ENCODE data around the gene MSRB3. TPM values are rescaled to one million over a fixed set of nuclear protein-coding genes. Genes with fewer than 3 reads are reported as not detected.

MSRB3 gene
- total and polyA plus RNA-seq, 10 of the 15 experiments (the other 5 are each of a cell fraction or from before 2014, with no cell fraction given), result 0.07 to 2.7 (median 1.3) TPM

- no peaks in the 10 kb centered on the region for H3K27me3 ChIP-seq (replicated peaks in 1 of 2; ENCODE audit: control insufficient read depth in 2 of 2, insufficient read depth in 2 of 2, low read length in 1 of 2)
- H3K79me2 ChIP-seq (ENCODE audit: control insufficient read depth, insufficient read depth, low read length), result no peaks in the 10 kb centered on the region
- no peak overlapping the region for H3K4me3 ChIP-seq
- RAD21 ChIA-PET (ENCODE audit: unreplicated experiment), result no interaction called here
- BruUV-seq (replicated peaks), result no TSS peak
- intact Hi-C loops (cut with micrococcal nuclease; ENCODE audit: unreplicated experiment) (no loop called here), in situ Hi-C loops (cut with MboI) (no loop called here)
- TF ChIP-seq CUX1 (IDR thresholded peaks at IDR 0.05; ENCODE audit: insufficient replicate concordance, low read depth, low read length) (no peak), PML (IDR thresholded peaks at IDR 0.05; ENCODE audit: low read length) (no peak), CREB1 (IDR thresholded peaks at IDR 0.05; ENCODE audit: low read depth) (no peak), BRCA1 (IDR thresholded peaks at IDR 0.05; ENCODE audit: low read depth, low read length) (no peak), ATF7 (IDR thresholded peaks at IDR 0.05; ENCODE audit: low read depth) (no peak), HCFC1 (IDR thresholded peaks at IDR 0.05; ENCODE audit: low read length) (no peak), ZNF687 (IDR thresholded peaks at IDR 0.05) (no peak), BCL3 (IDR thresholded peaks at IDR 0.05; ENCODE audit: borderline replicate concordance, insufficient read depth, low read depth, low read length, poor library complexity, severe bottlenecking) (no peak), IKZF2 (IDR thresholded peaks at IDR 0.05) (no peak)
- no peak overlapping the region for H3K9ac ChIP-seq (ENCODE audit: control insufficient read depth, insufficient read depth, low read length)
- SMC1A ChIA-PET (ENCODE audit: uncharacterized antibody, unreplicated experiment), result no interaction called here
- no peak for FAIRE-seq
- no peak overlapping the region for H3K4me2 ChIP-seq (ENCODE audit: control insufficient read depth, insufficient read depth)
- POLR2A ChIA-PET, result no interaction called here
- H3K36me3 ChIP-seq (ENCODE audit: control insufficient read depth in 2 of 2, insufficient read depth in 2 of 2, low read length in 1 of 2), result no peaks in the 10 kb centered on the region
- H4K20me1 ChIP-seq (ENCODE audit: control insufficient read depth, insufficient read depth), result no peaks in the 10 kb centered on the region
- CTCF ChIA-PET, result interaction anchor here (0.6 kb wide), 1 partner anchor 1123 kb away, joined by 3 read pairs; no protein-coding TSS in a partner anchor
- DNase-seq (ENCODE audit: low read depth, low spot score), result no peak
- no peak overlapping the region for H3K27ac ChIP-seq (ENCODE audit: control insufficient read depth, insufficient read depth)
- no peak for ATAC-seq
- no peak overlapping the region for H2AFZ ChIP-seq (ENCODE audit: control insufficient read depth, low read depth, low read length)
- H3K9me3 ChIP-seq (replicated peaks; ENCODE audit: control insufficient read depth, insufficient read depth, low read length), result no peaks in the 10 kb centered on the region
- no peaks in the 10 kb centered on the region for H3K4me1 ChIP-seq (ENCODE audit: control insufficient read depth, insufficient read depth, low read length)
- 0% methylated on average over 1 of the region's 1 CpG for WGBS (ENCODE audit: insufficient coverage, insufficient replicate concordance, low lambda C conversion rate, missing lambda C conversion rate)
These were observed 215.4 kb downstream of the MSRB3 start for GRCh38 chr12:65493913-65494245.

Measured in GM12878 (cell line).